H1 (cell line): ENCODE data around the gene KLRK1. TPM values are rescaled to one million over a fixed set of nuclear protein-coding genes. Genes with fewer than 3 reads are reported as not detected.

ENCODE experiments used
- CTCF ChIA-PET: fragments of 300-600 bp; sonication (Branson Sonifier 250); formaldehyde crosslinking; loops from one replicate; lab custom pipeline; 2021; ENCODE audit not compliant: partially characterized antibody; lab: Charles Lee
- POLR2A ChIA-PET: fragments of 300-600 bp; sonication (Branson Sonifier 250); formaldehyde crosslinking; loops from one replicate; lab custom pipeline; 2021; ENCODE audit warnings: inconsistent platforms; ENCODE audit not compliant: partially characterized antibody; lab: Charles Lee
- DNase-seq, 2 experiments: peaks; one replicate each; pipeline versions ENCODE4 v3.0.0 to v3.0.0-alpha.2; 2010 to 2022; ENCODE audit warnings: low spot score in 2 of 2, low read depth in 1 of 2, mixed read lengths in 1 of 2
- FAIRE-seq: peaks from 2 replicates; lab custom pipeline; 2011; peaks lifted over from hg19 to GRCh38; lab: Jason Lieb, UNC
- H2AFZ ChIP-seq: 2 replicates; pipeline ENCODE4 v1.8.1; 2012; ENCODE audit warnings: low read length, inconsistent platforms
- H2AK5ac ChIP-seq: 2 replicates; pipeline ENCODE4 v1.6.1; 2013; ENCODE audit warnings: low read depth, low read length
- H2BK120ac ChIP-seq: replicated peaks from 2 replicates; pipeline ENCODE3; 2013; ENCODE audit warnings: low read depth, low read length, inconsistent platforms
- H2BK12ac ChIP-seq: 2 replicates; pipeline ENCODE4 v1.6.1; 2013; ENCODE audit warnings: low read depth, low read length
- H2BK15ac ChIP-seq: 2 replicates; pipeline ENCODE4 v1.6.1; 2013; ENCODE audit warnings: low read length
- H2BK20ac ChIP-seq: 2 replicates; pipeline ENCODE4 v1.6.1; 2013; ENCODE audit warnings: low read length
- H2BK5ac ChIP-seq: 2 replicates; pipeline ENCODE4 v1.6.1; 2013; ENCODE audit warnings: low read depth, low read length
- H3K14ac ChIP-seq: 2 replicates; pipeline ENCODE4 v1.6.1; 2013; ENCODE audit warnings: inconsistent platforms; ENCODE audit not compliant: insufficient read length
- H3K18ac ChIP-seq: 2 replicates; pipeline ENCODE4 v1.6.1; 2013; ENCODE audit warnings: low read length; ENCODE audit errors: extremely low read depth
- H3K23ac ChIP-seq: 2 replicates; pipeline ENCODE4 v1.6.1; 2013; ENCODE audit warnings: inconsistent platforms; ENCODE audit not compliant: insufficient read length
- H3K23me2 ChIP-seq: 2 replicates; pipeline ENCODE4 v1.6.1; 2013; ENCODE audit warnings: low read depth, low read length
- H3K27ac ChIP-seq: 2 replicates; pipeline ENCODE4 v1.6.1; 2011; ENCODE audit warnings: low read depth, low read length, inconsistent platforms
- H3K27me3 ChIP-seq, 4 experiments: replicated peaks in 1 of 4; 1 replicate in 1 of 4; 2 replicates in 3 of 4; pipeline versions ENCODE4 v1.6.1 to v1.8.1; 2011 to 2013; ENCODE audit warnings: low read length in 3 of 4, mild to moderate bottlenecking in 3 of 4, inconsistent platforms in 2 of 4, mixed read lengths in 2 of 4, moderate library complexity in 1 of 4; ENCODE audit not compliant: control insufficient read depth in 3 of 4, insufficient read depth in 3 of 4; ENCODE audit errors: extremely low read depth in 1 of 4
- H3K36me3 ChIP-seq, 4 experiments: 2 replicates each; pipeline versions ENCODE4 v1.6.1 to v1.8.1; 2011 to 2013; ENCODE audit warnings: mild to moderate bottlenecking in 4 of 4, low read length in 3 of 4, moderate library complexity in 2 of 4, control low read depth in 1 of 4, inconsistent platforms in 1 of 4; ENCODE audit not compliant: insufficient read depth in 4 of 4, control insufficient read depth in 2 of 4
- H3K4ac ChIP-seq: replicated peaks from 2 replicates; pipeline ENCODE3; 2013; ENCODE audit warnings: low read length, low read depth, mixed read lengths, inconsistent platforms; ENCODE audit not compliant: insufficient read length
- H3K4me1 ChIP-seq, 4 experiments: replicated peaks in 1 of 4; 1 replicate in 1 of 4; 2 replicates in 3 of 4; pipeline versions ENCODE4 v1.6.1 to v1.8.1; 2011 to 2013; ENCODE audit warnings: low read length in 3 of 4, inconsistent platforms in 2 of 4, mixed read lengths in 1 of 4; ENCODE audit not compliant: insufficient read depth in 4 of 4, control insufficient read depth in 3 of 4
- H3K4me2 ChIP-seq, 2 experiments: 2 replicates each; pipeline versions ENCODE4 v1.6.1 to v1.8.1; 2011 to 2013; ENCODE audit warnings: low read depth in 2 of 2, low read length in 2 of 2, control low read depth in 1 of 2, inconsistent platforms in 1 of 2, mild to moderate bottlenecking in 1 of 2; ENCODE audit not compliant: insufficient read depth in 1 of 2
- H3K4me3 ChIP-seq, 4 experiments: fragments of 200-600, 300-600 bp in 1 of 4; sonication (generic), shearing (Covaris generic), sonication (Bioruptor Twin) in 1 of 4; 2 replicates each; pipeline versions ENCODE4 v1.5.1 to v1.8.1; 2011 to 2016; ENCODE audit warnings: low read length in 4 of 4, low read depth in 3 of 4, control low read depth in 2 of 4, inconsistent platforms in 2 of 4, mild to moderate bottlenecking in 2 of 4, mixed read lengths in 1 of 4, moderate library complexity in 1 of 4; ENCODE audit not compliant: insufficient read depth in 2 of 4; ENCODE audit errors: extremely low read depth in 1 of 4
- H3K56ac ChIP-seq: replicated peaks from 2 replicates; pipeline ENCODE3; 2013; ENCODE audit warnings: low read depth, mild to moderate bottlenecking, mixed read lengths, low read length, inconsistent platforms; ENCODE audit not compliant: insufficient read length
- H3K79me1 ChIP-seq: 2 replicates; pipeline ENCODE4 v1.6.1; 2013; ENCODE audit warnings: low read depth, low read length, control low read depth
- H3K79me2 ChIP-seq, 2 experiments: 2 replicates each; pipeline versions ENCODE4 v1.6.1 to v1.8.1; 2012 to 2013; ENCODE audit warnings: low read length in 2 of 2, mild to moderate bottlenecking in 2 of 2, inconsistent platforms in 1 of 2; ENCODE audit not compliant: insufficient read depth in 2 of 2, control insufficient read depth in 1 of 2
- H3K9ac ChIP-seq, 4 experiments: replicated peaks in 1 of 4; 1 replicate in 1 of 4; 2 replicates in 3 of 4; pipeline versions ENCODE4 v1.6.1 to v1.8.1; 2011 to 2013; ENCODE audit warnings: low read depth in 3 of 4, low read length in 3 of 4, control low read depth in 2 of 4, mild to moderate bottlenecking in 2 of 4, moderate library complexity in 2 of 4, inconsistent platforms in 1 of 4; ENCODE audit errors: extremely low read depth in 1 of 4
- H3K9me3 ChIP-seq, 2 experiments: 2 replicates each; pipeline versions ENCODE4 v1.6.1 to v1.8.1; 2012 to 2013; ENCODE audit warnings: mild to moderate bottlenecking in 2 of 2, moderate library complexity in 2 of 2, control low read depth in 1 of 2, inconsistent platforms in 1 of 2, low read depth in 1 of 2, low read length in 1 of 2, mixed read lengths in 1 of 2; ENCODE audit not compliant: insufficient read depth in 2 of 2
- H4K20me1 ChIP-seq, 2 experiments: replicated peaks in 1 of 2; 2 replicates each; pipeline versions ENCODE3 to v1.8.1; 2011 to 2013; ENCODE audit warnings: inconsistent platforms in 2 of 2, low read length in 2 of 2, mild to moderate bottlenecking in 1 of 2; ENCODE audit not compliant: insufficient read depth in 2 of 2, control insufficient read depth in 1 of 2
- H4K5ac ChIP-seq: 2 replicates; pipeline ENCODE4 v1.6.1; 2013; ENCODE audit warnings: low read length, low read depth, mixed read lengths, inconsistent platforms; ENCODE audit not compliant: insufficient read length
- H4K8ac ChIP-seq: 2 replicates; pipeline ENCODE4 v1.8.0; 2013; ENCODE audit warnings: mild to moderate bottlenecking, moderate library complexity, low read length, inconsistent platforms; ENCODE audit not compliant: insufficient read depth; ENCODE audit errors: extremely low read depth
- H4K91ac ChIP-seq: replicated peaks from 2 replicates; pipeline ENCODE3; 2013; ENCODE audit warnings: low read length, mixed read lengths, inconsistent platforms; ENCODE audit not compliant: insufficient read length
- ASH2L ChIP-seq: fragments of 200-600, 300-600 bp; sonication (generic); IDR thresholded peaks from one replicate; pipeline ENCODE4 v1.7.1; 2017; ENCODE audit warnings: low read length
- BRCA1 ChIP-seq: IDR thresholded peaks from 2 replicates; pipeline ENCODE4 v1.6.1; 2012; ENCODE audit warnings: low read depth, low read length, improper control_type of control experiment
- EZH2 ChIP-seq: fragments of 200-600 bp; sonication (generic); IDR thresholded peaks from 2 replicates; pipeline ENCODE4 v1.7.1; 2012; ENCODE audit warnings: low read depth, mild to moderate bottlenecking, moderate library complexity, low read length, inconsistent platforms; ENCODE audit not compliant: severe bottlenecking
- WGBS, 2 experiments: shearing (Covaris generic) in 1 of 2; methylation state at CpG; one replicate each; pipeline versions ENCODE4 v1.1.6 to v1.1.7; 2013 to 2015; ENCODE audit warnings: low lambda C conversion rate in 2 of 2, mixed read lengths in 2 of 2, inconsistent platforms in 1 of 2, low coverage in 1 of 2, missing lambda C conversion rate in 1 of 2; ENCODE audit not compliant: insufficient replicate concordance in 2 of 2, insufficient coverage in 1 of 2, insufficient read length in 1 of 2; ENCODE audit errors: extremely low coverage in 1 of 2, missing lambda C conversion rate in 1 of 2; 5-methylcytosine and 5-hydroxymethylcytosine counted together
- polyA plus RNA-seq, 7 experiments: library from polyadenylated mRNA; depleted of rRNA in 3 of 7; stranded (reverse) in 5 of 7; unstranded in 2 of 7; fragments of >200 nt in 5 of 7; fragments of 200-250 nt in 2 of 7; gene quantifications; 1 replicate in 5 of 7; 2 replicates in 1 of 7; 4 replicates in 1 of 7; pipeline versions ENCODE4 v1.2.1 to v1.2.3, GENCODE V29; 2011 to 2013; ENCODE audit warnings: missing spikeins in 2 of 7, mixed read lengths in 2 of 7
- total RNA-seq: library from RNA; stranded (reverse); fragmentation: NEBNext Ultra II Directional; extraction: Animal tissue kit (Norgen Biotek cat#: 25700); gene quantifications from 2 replicates; pipeline ENCODE4 v1.2.1, GENCODE V29; 2021

The KLRK1 gene
- total and polyA plus RNA-seq, 2 of the 8 experiments (the other 6 are each of a cell fraction or from before 2014, with no cell fraction given): not detected

- Histone ChIP-seq H2BK20ac (no peak overlapping the region), H3K23me2 (no peaks in the 10 kb centered on the region), H3K4me2 (no peak overlapping the region), H3K27me3 (no peaks in the 10 kb centered on the region), H2AFZ (no peak overlapping the region), H3K14ac (no peak overlapping the region), H3K23ac (no peak overlapping the region), H3K79me2 (no peaks in the 10 kb centered on the region), H4K8ac (no peak overlapping the region), H3K79me1 (no peaks in the 10 kb centered on the region), H4K20me1 (no peaks in the 10 kb centered on the region), H2BK5ac (no peak overlapping the region), H3K4me1 (no peaks in the 10 kb centered on the region), H3K9ac (no peak overlapping the region), H3K56ac (no peak overlapping the region), H3K27ac (no peak overlapping the region), H3K9me3 (no peaks in the 10 kb centered on the region; a peak in 1 of 4 replicates), H3K4me3 (no peak overlapping the region), H4K91ac (no peak overlapping the region), H2BK15ac (no peak overlapping the region), H2BK120ac (no peak overlapping the region), H2AK5ac (no peak overlapping the region), H2BK12ac (no peak overlapping the region), H4K5ac (no peak overlapping the region), H3K18ac (no peak overlapping the region), H3K36me3 (no peaks in the 10 kb centered on the region), H3K4ac (no peak overlapping the region)
- ChIA-PET CTCF (no interaction called here), POLR2A (no interaction called here)
- TF ChIP-seq BRCA1: no peak
- no peak for TF ChIP-seq ASH2L
- no peak for TF ChIP-seq EZH2
- FAIRE-seq (peak; percentile 13), DNase-seq (no peak)
- 89% methylated on average over 3 of the region's 3 CpGs; no CpG with 5 or more reads in 1 of the 2 experiments for WGBS, 2 experiments
Observed at GRCh38 chr12:10384191-10384590, 5.7 kb downstream of the KLRK1 start.
